RKO (cell line): Measurements from ENCODE around the gene LANCL2.
"Not testable (repeated sequence)": the region's sequence is repeated elsewhere in the genome, so short reads cannot be mapped to it uniquely, and the experiment has no call there.

Experiments
- DNase-seq: peaks from one replicate; pipeline ENCODE4 v3.0.0-alpha.2; 2016; ENCODE audit warnings: low spot score

LANCL2 gene

GRCh38 chr7:55362927-55363326 is 2.2 kb upstream of the LANCL2 start:
- no peak for DNase-seq

DNA sequence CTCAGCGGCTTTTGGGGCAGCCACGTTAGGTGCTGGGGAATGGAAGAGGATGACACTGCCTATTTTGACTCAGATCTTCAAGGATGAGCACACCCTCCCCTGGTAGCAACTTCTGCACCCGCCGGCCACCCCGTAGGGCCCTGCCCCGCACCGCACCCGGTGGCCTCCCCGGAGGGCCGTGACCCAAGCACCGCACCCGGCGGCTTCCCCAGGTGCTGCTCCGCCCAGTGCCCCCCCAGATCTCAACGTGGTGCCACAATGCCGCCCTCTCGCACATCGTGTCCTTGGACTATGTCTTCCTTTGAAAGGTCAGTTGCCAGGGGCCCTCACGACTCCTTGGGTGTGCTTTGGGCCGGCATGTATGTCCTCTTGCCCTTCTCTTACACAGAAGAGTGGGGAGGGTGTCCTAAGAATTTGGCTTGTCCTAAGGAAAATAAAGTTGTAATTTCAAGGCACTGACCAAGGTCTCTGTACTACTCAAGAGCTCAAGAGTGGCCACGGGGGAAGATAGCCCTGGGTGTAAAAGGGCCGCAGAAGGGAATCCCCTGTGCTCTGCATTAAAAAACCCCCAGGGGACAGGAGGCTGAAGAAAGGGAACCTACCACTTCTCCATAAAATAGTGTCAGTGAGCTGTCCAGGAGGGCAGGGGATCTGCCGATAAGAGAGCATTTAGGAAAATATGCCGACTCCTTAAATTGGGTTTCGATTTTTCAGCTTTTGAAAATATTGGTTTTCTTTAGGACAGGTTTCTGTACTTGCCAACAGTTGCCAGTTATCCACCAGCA is 1.6 kb upstream of the LANCL2 start:
- no peak for DNase-seq

DNA sequence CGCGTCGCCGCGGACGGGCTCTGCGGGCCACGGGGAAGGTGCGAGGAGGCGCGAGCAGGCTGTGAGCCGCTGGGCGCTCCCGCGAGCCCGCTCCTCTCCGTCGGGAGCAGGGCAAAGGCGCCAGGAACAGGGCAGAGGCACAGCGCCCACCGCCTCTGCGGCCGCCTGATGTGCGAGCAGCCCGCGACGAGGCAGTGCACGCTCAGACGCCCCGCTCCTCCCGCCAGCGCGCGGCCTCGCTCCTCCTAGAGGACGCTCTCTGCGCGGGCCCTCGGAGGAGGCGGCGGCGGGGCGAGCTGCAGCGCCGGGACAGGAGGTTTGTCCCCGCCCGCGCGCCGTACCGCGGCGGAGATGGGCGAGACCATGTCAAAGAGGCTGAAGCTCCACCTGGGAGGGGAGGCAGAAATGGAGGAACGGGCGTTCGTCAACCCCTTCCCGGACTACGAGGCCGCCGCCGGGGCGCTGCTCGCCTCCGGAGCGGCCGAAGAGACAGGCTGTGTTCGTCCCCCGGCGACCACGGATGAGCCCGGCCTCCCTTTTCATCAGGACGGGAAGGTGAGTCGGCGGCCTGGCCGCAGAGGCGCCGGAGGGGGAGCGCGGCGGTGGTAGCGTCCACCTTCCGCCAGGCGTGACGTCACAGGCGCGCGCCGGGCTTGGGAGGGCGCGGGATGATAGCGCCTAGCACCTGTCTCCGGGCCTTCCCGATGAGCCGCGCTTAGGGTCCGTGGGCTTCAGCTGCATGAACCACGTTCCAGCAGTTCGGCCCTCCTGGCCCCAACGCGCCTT is 731 bp downstream of the LANCL2 start:
- DNase-seq, result peak; percentile 92

DNA sequence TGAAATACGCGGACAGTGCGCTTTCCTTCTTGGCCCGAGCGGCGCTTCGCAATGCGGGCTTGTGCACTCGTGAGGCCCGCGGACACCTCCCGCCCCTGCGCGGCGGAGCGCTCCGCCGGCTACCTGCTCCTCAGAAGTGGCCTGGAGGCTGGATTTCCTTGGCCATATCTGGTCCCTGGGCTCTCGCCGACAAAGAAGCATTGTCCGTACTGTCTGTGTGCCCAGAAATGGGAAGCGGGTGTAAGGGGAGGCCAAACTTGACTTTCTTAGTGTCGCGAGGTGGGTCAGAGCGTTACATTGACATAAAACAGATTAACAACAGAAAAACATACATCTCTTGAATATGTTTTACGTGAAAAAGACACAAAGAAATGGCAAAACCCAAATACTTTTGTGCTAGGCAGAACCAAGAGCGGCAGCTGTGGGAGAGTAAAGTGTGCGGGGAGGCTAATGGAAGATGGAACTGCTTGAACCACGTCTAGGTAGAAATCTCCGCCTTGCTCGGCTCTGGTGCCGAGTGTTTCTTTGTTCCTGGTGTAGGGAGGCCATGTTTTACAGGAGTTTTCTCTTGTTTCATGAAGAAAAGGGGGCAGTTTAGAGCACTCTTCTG is 1.4 kb downstream of the LANCL2 start:
- DNase-seq, result peak; percentile 62

DNA sequence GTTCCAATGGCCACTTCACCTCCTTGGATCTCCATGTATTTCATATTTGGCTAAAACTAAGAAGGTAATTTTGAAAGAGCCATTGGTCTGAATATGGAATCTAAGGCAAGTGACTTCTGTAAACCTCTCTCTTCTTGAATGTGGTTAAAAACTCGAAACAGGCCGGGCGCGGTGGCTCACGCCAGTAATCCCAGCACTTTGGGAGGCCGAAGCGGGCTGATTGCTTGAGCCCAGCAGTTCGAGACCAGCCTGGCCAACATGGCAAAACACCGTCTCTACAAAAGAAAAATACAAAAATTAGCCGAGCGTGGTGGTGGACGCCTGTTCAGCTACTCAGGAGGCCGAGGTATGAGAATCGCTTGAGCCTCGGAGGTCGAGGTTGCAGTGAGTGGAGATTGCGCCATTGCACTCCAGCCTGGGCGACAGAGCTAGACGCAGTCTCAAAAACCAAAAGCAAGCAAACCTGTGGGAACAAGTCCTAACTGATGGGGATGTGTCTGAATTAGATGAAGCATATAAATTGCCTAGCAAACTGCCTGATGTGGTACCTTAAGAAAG is 2.2 kb downstream of the LANCL2 start:
- DNase-seq, result no peak

GRCh38 chr7:55369427-55370400 is 4.6 kb downstream of the LANCL2 start:
- DNase-seq, result peak; percentile 80

DNA sequence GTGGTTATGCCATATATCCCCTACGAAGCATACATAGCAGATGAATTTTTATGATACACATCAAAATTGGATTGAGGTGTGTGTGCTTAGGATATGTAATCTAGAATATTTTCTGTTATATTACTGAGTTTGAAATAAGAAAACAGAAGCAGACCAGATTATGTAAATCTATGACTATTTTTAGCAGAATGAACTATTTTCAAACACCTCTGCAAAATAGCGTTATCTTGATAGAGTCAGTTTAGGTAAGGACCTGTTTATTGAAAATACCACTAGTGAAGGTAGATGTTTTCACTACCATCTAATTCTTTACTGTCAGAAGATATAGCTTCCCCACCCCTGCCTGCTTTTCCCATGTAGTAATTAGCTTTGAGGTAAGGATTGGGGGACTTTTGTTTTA is 9.1 kb downstream of the LANCL2 start:
- no peak for DNase-seq

- no peak for DNase-seq
These were observed 10.1 kb downstream of the LANCL2 start for GRCh38 chr7:55375237-55375636.

GRCh38 chr7:55377162-55377817 is 12.2 kb downstream of the LANCL2 start:
- DNase-seq, result no peak

GRCh38 chr7:55379285-55379684 is 14.1 kb downstream of the LANCL2 start:
- no peak for DNase-seq

- no peak for DNase-seq
These were observed 16.1 kb downstream of the LANCL2 start for GRCh38 chr7:55381189-55381588.

GRCh38 chr7:55381696-55382095 is 16.6 kb downstream of the LANCL2 start:
- DNase-seq, result no peak

GRCh38 chr7:55382251-55382650 is 17.1 kb downstream of the LANCL2 start:
- no peak for DNase-seq

GRCh38 chr7:55386541-55386940 is 21.4 kb downstream of the LANCL2 start:
- DNase-seq, result no peak

DNA sequence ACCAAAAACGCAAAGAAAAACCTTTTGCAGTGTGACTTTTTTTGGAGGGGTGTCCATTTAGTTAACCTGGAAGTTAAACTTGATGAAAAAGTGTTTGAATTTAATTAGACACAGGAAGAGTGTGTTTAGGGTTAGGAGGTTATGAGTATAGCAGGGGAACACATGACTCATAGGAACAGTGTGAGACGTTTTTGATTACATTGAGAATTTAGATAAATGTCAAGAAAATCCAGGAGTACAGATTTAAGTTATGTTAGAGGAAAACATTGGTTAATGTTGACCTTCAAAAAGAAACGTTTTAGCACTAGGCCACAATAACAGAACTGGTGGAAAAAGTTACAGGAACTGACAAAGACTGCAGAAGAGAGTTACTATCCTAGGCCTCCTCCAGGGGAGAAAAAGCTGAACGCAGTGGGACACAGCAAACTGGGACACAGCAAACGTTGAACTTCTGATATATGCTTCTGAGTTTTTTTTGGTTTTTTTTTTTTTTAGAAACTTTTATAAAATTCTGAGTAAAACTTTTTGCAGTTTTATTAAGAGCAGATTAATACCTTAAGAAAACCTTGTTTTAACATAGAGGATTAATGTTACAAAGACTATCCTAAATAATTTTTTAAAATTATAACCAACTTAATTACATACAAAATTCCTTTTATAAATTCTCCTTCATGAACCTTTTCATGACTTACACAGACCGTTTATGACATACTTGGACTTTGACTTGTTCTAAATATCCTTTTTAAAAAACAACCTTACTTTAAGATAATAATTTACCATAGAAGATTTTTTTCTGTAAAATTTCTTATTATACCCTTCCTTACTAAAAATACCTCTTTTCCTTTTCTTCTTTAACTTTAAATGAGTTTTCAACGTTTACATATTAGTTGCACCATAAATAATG is 22.2 kb downstream of the LANCL2 start:
- DNase-seq, result peak; percentile 41

DNA sequence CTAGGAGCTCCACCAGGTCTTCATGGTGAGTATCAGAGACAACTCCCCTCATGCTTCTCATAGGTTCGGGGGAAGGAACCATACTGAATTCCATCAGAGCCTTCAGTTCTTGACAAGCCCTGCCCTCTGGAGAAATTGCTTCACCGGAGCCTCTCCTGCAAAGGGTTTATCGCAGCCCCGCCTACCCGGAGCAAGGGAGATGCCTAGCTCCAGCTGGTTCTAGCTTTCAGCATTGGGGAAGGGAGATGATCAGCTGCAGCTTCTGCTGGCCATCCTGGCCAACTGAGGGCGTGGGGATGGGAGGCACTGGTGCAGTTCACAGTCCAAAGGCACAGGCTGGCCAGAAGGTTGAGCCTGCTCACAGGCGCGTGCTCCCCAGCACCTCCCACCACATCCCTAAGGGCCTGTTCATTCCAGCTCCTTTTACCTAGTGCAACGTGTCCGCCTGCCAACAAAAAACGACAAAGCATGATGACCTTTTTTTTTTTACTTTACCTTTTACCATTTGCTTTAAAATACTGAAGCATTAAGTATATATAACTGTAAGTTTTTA is 31.2 kb downstream of the LANCL2 start:
- DNase-seq, result no peak

- no peak for DNase-seq
These were observed 32.5 kb downstream of the LANCL2 start for GRCh38 chr7:55397617-55398016.

GRCh38 chr7:55400191-55400590 is 35.1 kb downstream of the LANCL2 start:
- no peak for DNase-seq

GRCh38 chr7:55402506-55402905 is 37.4 kb downstream of the LANCL2 start:
- not testable (repeated sequence) for DNase-seq
